A673 (cell line): Measurements from ENCODE around the gene KRT4. TPM values are rescaled to one million over a fixed set of nuclear protein-coding genes. Genes with fewer than 3 reads are reported as not detected.

Source experiments
- BruUV-seq: library from RNA; stranded (reverse); fragments of 400-500 nt; replicated peaks from 2 replicates; lab custom pipeline; 2021; lab: Mats Ljungman, UMichigan
- CTCF ChIA-PET: fragments of 300-600 bp; sonication (Branson Sonifier 250); formaldehyde crosslinking; loops from one replicate; lab custom pipeline; 2022; ENCODE audit warnings: antibody characterized with exemption; lab: Charles Lee
- POLR2A ChIA-PET: fragments of 300-600 bp; sonication (Branson Sonifier 250); formaldehyde crosslinking; loops from one replicate; lab custom pipeline; 2022; ENCODE audit warnings: antibody characterized with exemption; ENCODE audit not compliant: low non-redundant PET; lab: Charles Lee
- DNase-seq: peaks from one replicate; pipeline ENCODE4 v3.0.0-alpha.2; 2015; ENCODE audit warnings: low spot score
- H3K27ac ChIP-seq: fragments of 200-600 bp; sonication (generic); 2 replicates; pipeline ENCODE4 v1.5.1; 2016; ENCODE audit warnings: mixed run types, low read depth, mild to moderate bottlenecking, mixed read lengths, antibody characterized with exemption, low read length; ENCODE audit not compliant: poor library complexity, severe bottlenecking
- H3K27me3 ChIP-seq: fragments of 200-600 bp; sonication (generic); replicated peaks from 2 replicates; pipeline ENCODE4 v1.6.1; 2017; ENCODE audit warnings: mixed run types, low read depth, mild to moderate bottlenecking, mixed read lengths, antibody characterized with exemption, low read length; ENCODE audit not compliant: insufficient read depth, poor library complexity
- H3K36me3 ChIP-seq: fragments of 200-600 bp; sonication (generic); 2 replicates; pipeline ENCODE4 v1.6.1; 2016; ENCODE audit warnings: mixed run types, mild to moderate bottlenecking, mixed read lengths, antibody characterized with exemption, low read length; ENCODE audit not compliant: insufficient read depth, poor library complexity, severe bottlenecking
- H3K4me1 ChIP-seq: fragments of 200-600 bp; sonication (generic); 2 replicates; pipeline ENCODE4 v1.6.1; 2017; ENCODE audit warnings: mixed run types, mild to moderate bottlenecking, mixed read lengths, antibody characterized with exemption, low read length; ENCODE audit not compliant: insufficient read depth, poor library complexity, severe bottlenecking
- H3K4me3 ChIP-seq: fragments of 200-600 bp; sonication (generic); 2 replicates; pipeline ENCODE4 v1.5.1; 2016; ENCODE audit warnings: low read depth, mixed run types, mild to moderate bottlenecking, mixed read lengths, low read length; ENCODE audit not compliant: poor library complexity, severe bottlenecking
- H3K9me3 ChIP-seq: fragments of 200-600 bp; sonication (generic); 2 replicates; pipeline ENCODE4 v1.6.1; 2016; ENCODE audit warnings: mixed run types, low read depth, mild to moderate bottlenecking, mixed read lengths, antibody characterized with exemption, low read length; ENCODE audit not compliant: poor library complexity, severe bottlenecking
- CTCF ChIP-seq: fragments of 300-800, 200-600 bp; sonication (generic); conservative IDR thresholded peaks from 2 replicates; pipeline ENCODE4 v1.5.1; 2017; ENCODE audit warnings: low read depth, mild to moderate bottlenecking, antibody characterized with exemption, low read length, moderate library complexity, mixed read lengths
- EZH2 ChIP-seq: fragments of 200-600 bp; sonication (generic); IDR thresholded peaks from 2 replicates; pipeline ENCODE4 v1.6.1; 2017; ENCODE audit warnings: borderline replicate concordance, low read depth, mild to moderate bottlenecking, mixed read lengths, antibody characterized with exemption, low read length; ENCODE audit not compliant: poor library complexity, severe bottlenecking
- intact Hi-C: fragments of 100-400 bp; cut with micrococcal nuclease; formaldehyde crosslinking; loops from one replicate; pipeline ENCODE4 v1.10.0; 2022; ENCODE audit not compliant: unreplicated experiment
- total RNA-seq: library from RNA; stranded (reverse); gene quantifications from 2 replicates; pipeline ENCODE4 v1.2.3, GENCODE V29; 2021

Gene KRT4
- total RNA-seq, 1 experiment from 2014 or later: not detected

GRCh38 chr12:52782502-52782901 lies 31.4 kb downstream of the KRT4 start:
- TF ChIP-seq EZH2: no peak
- no peak for TF ChIP-seq CTCF
- POLR2A ChIA-PET: no interaction called here
- CTCF ChIA-PET: no interaction called here
- no peak overlapping the region for H3K4me3 ChIP-seq
- H3K9me3 ChIP-seq: no peaks in the 10 kb centered on the region
- intact Hi-C loops: no loop called here
- H3K4me1 ChIP-seq: no peaks in the 10 kb centered on the region
- no TSS peak for BruUV-seq
- DNase-seq: no peak
- no peaks in the 10 kb centered on the region for H3K36me3 ChIP-seq
- H3K27ac ChIP-seq: no peak overlapping the region
- H3K27me3 ChIP-seq: no peaks in the 10 kb centered on the region

DNA sequence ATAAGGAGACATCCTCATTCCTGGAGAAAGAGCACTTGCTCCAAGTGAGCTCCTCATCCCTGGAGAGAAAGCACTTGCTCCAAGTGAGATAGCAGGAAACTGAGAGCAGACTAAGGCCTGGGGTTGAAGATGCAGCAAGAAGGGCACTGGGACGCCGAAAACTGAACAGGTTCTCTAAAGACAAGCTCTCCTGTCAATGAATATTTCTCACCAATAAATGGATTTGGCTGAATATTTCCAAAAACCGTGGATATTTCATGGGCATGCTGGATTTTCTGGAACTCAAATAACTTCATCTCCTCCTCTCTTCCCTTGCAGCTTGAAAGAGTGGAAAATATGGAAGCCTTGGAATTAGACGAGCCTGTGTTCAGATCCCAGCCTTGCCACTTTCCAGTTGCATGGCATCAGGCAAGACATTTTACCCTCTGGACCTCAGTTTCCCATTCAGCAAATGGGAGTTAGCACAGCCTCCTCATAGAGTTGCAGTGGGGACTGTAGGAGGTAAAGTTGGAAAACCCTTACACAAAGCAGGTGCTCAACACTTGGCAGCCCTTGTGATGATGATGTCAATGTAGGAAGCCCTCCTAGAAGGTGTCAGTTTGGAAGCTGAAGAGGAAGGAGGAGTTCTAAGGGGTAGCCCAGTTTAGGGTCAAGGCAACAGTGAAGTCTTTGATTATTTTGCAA lies 32.4 kb downstream of the KRT4 start:
- BruUV-seq: no TSS peak
- no peak overlapping the region for H3K4me3 ChIP-seq
- ChIA-PET POLR2A (no interaction called here), CTCF (no interaction called here)
- no peak for DNase-seq
- TF ChIP-seq EZH2: no peak
- TF ChIP-seq CTCF: no peak
- no peak overlapping the region for H3K27ac ChIP-seq
- intact Hi-C loops: no loop called here
- no peaks in the 10 kb centered on the region for H3K27me3 ChIP-seq
- H3K9me3 ChIP-seq: no peaks in the 10 kb centered on the region
- no peaks in the 10 kb centered on the region for H3K36me3 ChIP-seq
- H3K4me1 ChIP-seq: no peaks in the 10 kb centered on the region

- no peak overlapping the region for H3K4me3 ChIP-seq
- intact Hi-C loops: no loop called here
- no TSS peak for BruUV-seq
- no peak for DNase-seq
- no peaks in the 10 kb centered on the region for H3K27me3 ChIP-seq
- no peak overlapping the region for H3K27ac ChIP-seq
- CTCF ChIA-PET: no interaction called here
- H3K9me3 ChIP-seq: no peaks in the 10 kb centered on the region
- TF ChIP-seq CTCF (no peak), EZH2 (no peak)
- POLR2A ChIA-PET: no interaction called here
- H3K36me3 ChIP-seq: no peaks in the 10 kb centered on the region
- no peaks in the 10 kb centered on the region for H3K4me1 ChIP-seq
Observed at GRCh38 chr12:52779914-52780313, 34.0 kb downstream of the KRT4 start.
